Measurements from ENCODE around the gene MT1E.

GRCh38 chr16:56631197-56631596 is 5.6 kb downstream of the MT1E start:
- no peak for TF ChIP-seq CTCF (IDR thresholded peaks at IDR 0.05)
- no peak for TF ChIP-seq POLR2A (IDR thresholded peaks at IDR 0.05)

All from testis (tissue), 2 donors.